WTC11 (cell line): ENCODE measurements around the gene NOSTRIN. TPM values are rescaled to one million over a fixed set of nuclear protein-coding genes. Genes with fewer than 3 reads are reported as not detected.

Experiments
- ATAC-seq: fragments of 200-7000 bp; cut with Tn5 transposase; 2 replicates; pipeline ENCODE4 v1.10.0; 2021; ENCODE audit warnings: mild to moderate bottlenecking, moderate library complexity
- CTCF ChIA-PET: fragments of 300-600 bp; sonication (Branson Sonifier 250); formaldehyde crosslinking; loops from one replicate; lab custom pipeline; 2021; ENCODE audit warnings: antibody characterized with exemption; lab: Charles Lee
- POLR2A ChIA-PET: fragments of 350-600 bp; sonication (Branson Sonifier 250); formaldehyde crosslinking; loops from one replicate; lab custom pipeline; 2021; ENCODE audit warnings: antibody characterized with exemption; lab: Charles Lee
- DNase-seq: peaks from one replicate; pipeline ENCODE4 v3.0.0; 2021; ENCODE audit warnings: low spot score
- H3K27ac Mint-ChIP-seq: 2 replicates; pipeline ENCODE4 v1.8.0; 2021; ENCODE audit warnings: mixed read lengths
- H3K27me3 Mint-ChIP-seq: 2 replicates; pipeline ENCODE4 v1.8.0; 2021; ENCODE audit warnings: low read depth, mild to moderate bottlenecking, moderate library complexity, mixed read lengths
- H3K36me3 Mint-ChIP-seq: 2 replicates; pipeline ENCODE4 v1.8.0; 2021; ENCODE audit warnings: mixed read lengths
- H3K4me1 Mint-ChIP-seq: 2 replicates; pipeline ENCODE4 v1.8.0; 2022; ENCODE audit warnings: mixed read lengths
- H3K4me3 Mint-ChIP-seq: 2 replicates; pipeline ENCODE4 v1.8.0; 2021; ENCODE audit warnings: mild to moderate bottlenecking, moderate library complexity, mixed read lengths
- H3K9me3 Mint-ChIP-seq: 2 replicates; pipeline ENCODE4 v1.8.0; 2021; ENCODE audit warnings: mixed read lengths
- AR ChIP-seq: fragments of 250-450 bp; sonication (Bioruptor Pico); IDR thresholded peaks from 2 replicates; pipeline ENCODE4 v1.9.0; 2021; ENCODE audit warnings: mild to moderate bottlenecking
- ATF1 ChIP-seq: sonication (generic); formaldehyde crosslinking; IDR thresholded peaks from 2 replicates; pipeline ENCODE4 v1.8.1; 2023; ENCODE audit warnings: mild to moderate bottlenecking, moderate library complexity, missing genetic modification reagents
- FOXJ3 ChIP-seq: sonication (generic); formaldehyde crosslinking; IDR thresholded peaks from 2 replicates; pipeline ENCODE4 v1.9.0; 2021; ENCODE audit warnings: missing genetic modification reagents, mild to moderate bottlenecking, borderline replicate concordance
- FOXK1 ChIP-seq: sonication (generic); formaldehyde crosslinking; IDR thresholded peaks from 2 replicates; pipeline ENCODE4 v1.8.0; 2022; ENCODE audit warnings: mild to moderate bottlenecking, moderate library complexity, missing genetic modification reagents
- HMGA2 ChIP-seq: fragments of 250-450 bp; sonication (Bioruptor Pico); IDR thresholded peaks from 2 replicates; pipeline ENCODE4 v1.4.0; 2021; ENCODE audit warnings: mild to moderate bottlenecking, moderate library complexity
- OVOL2 ChIP-seq: fragments of 250-450 bp; sonication (Bioruptor Pico); IDR thresholded peaks from 2 replicates; pipeline ENCODE4 v1.9.0; 2021; ENCODE audit warnings: mild to moderate bottlenecking, borderline replicate concordance
- STAT6 ChIP-seq: sonication (generic); formaldehyde crosslinking; conservative IDR thresholded peaks from 2 replicates; pipeline ENCODE4 v1.8.1; 2023; ENCODE audit warnings: mild to moderate bottlenecking, low read depth, missing genetic modification reagents, moderate library complexity
- TCF7 ChIP-seq: sonication (generic); formaldehyde crosslinking; IDR thresholded peaks from 2 replicates; pipeline ENCODE4 v1.8.0; 2022; ENCODE audit warnings: mild to moderate bottlenecking, low read depth, missing genetic modification reagents, moderate library complexity
- ZNF138 ChIP-seq: sonication (generic); formaldehyde crosslinking; conservative IDR thresholded peaks from 2 replicates; pipeline ENCODE4 v1.8.1; 2022; ENCODE audit warnings: mild to moderate bottlenecking, moderate library complexity, missing genetic modification reagents
- ZNF532 ChIP-seq: fragments of 250-450 bp; sonication (Bioruptor Pico); IDR thresholded peaks from 2 replicates; pipeline ENCODE4 v1.9.0; 2021; ENCODE audit warnings: mild to moderate bottlenecking, borderline replicate concordance
- ZSCAN18 ChIP-seq: fragments of 250-450 bp; sonication (Bioruptor Pico); IDR thresholded peaks from 2 replicates; pipeline ENCODE4 v2.1.2; 2022; ENCODE audit warnings: mild to moderate bottlenecking, moderate library complexity
- total RNA-seq: library from RNA; stranded (reverse); gene quantifications from 3 replicates; pipeline ENCODE4 v1.2.3, GENCODE V29; 2021
- TF ChIP-seq, protein P1 (sequence below): sonication (generic); formaldehyde crosslinking; IDR thresholded peaks from 2 replicates; pipeline ENCODE4 v1.8.1; 2022; ENCODE audit warnings: low read depth, missing genetic modification reagents, borderline replicate concordance
- TF ChIP-seq, protein P2 (sequence below): fragments of 250-450 bp; sonication (Bioruptor Pico); conservative IDR thresholded peaks from 2 replicates; pipeline ENCODE4 v1.9.0; 2021; ENCODE audit warnings: mild to moderate bottlenecking
- TF ChIP-seq, protein P3 (sequence below): sonication (generic); formaldehyde crosslinking; IDR thresholded peaks from 2 replicates; pipeline ENCODE4 v1.8.0; 2022; ENCODE audit warnings: mild to moderate bottlenecking, missing genetic modification reagents

NOSTRIN gene
- total RNA-seq, 1 experiment from 2014 or later, result 0.22 TPM

DNA sequence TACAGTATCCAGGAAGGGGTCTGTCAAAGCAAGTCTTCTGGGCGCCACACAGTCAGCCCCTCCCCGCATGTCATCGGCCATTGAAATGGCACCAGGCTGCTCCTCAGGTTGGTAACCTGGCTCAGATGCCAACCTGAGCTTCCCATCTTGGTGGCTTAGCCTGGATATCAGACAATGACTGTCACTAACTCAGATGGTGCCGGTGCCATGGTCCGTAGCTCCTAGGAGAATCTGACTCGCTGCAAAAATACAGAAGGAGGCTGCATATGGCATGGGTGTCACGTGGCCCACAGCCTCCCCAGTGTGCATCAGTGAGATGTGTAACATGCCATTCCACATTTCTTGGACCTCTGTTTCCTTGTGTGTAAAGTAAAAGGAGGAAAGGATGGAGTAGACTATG, 3.2 kb downstream of the NOSTRIN start (continued):
- TF ChIP-seq, protein P1, sequence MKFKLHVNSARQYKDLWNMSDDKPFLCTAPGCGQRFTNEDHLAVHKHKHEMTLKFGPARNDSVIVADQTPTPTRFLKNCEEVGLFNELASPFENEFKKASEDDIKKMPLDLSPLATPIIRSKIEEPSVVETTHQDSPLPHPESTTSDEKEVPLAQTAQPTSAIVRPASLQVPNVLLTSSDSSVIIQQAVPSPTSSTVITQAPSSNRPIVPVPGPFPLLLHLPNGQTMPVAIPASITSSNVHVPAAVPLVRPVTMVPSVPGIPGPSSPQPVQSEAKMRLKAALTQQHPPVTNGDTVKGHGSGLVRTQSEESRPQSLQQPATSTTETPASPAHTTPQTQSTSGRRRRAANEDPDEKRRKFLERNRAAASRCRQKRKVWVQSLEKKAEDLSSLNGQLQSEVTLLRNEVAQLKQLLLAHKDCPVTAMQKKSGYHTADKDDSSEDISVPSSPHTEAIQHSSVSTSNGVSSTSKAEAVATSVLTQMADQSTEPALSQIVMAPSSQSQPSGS (CRISPR knock-in tag), result no peak

GRCh38 chr2:168809537-168809936, 7.1 kb downstream of the NOSTRIN start:
- Mint-ChIP-seq H3K4me3 (no peak overlapping the region), H3K36me3 (no peaks in the 10 kb centered on the region), H3K4me1 (peaks cover 27% of the 10 kb centered on the region), H3K27me3 (no peaks in the 10 kb centered on the region), H3K9me3 (no peaks in the 10 kb centered on the region), H3K27ac (no peak overlapping the region)
- ChIA-PET POLR2A (no interaction called here), CTCF (no interaction called here)
- ATAC-seq (no peak), DNase-seq (no peak)
- TF ChIP-seq HMGA2 (CRISPR knock-in tag) (peak; percentile 93), OVOL2 (CRISPR knock-in tag) (no peak)

- Mint-ChIP-seq H3K9me3 (no peaks in the 10 kb centered on the region), H3K4me3 (no peak overlapping the region), H3K27me3 (no peaks in the 10 kb centered on the region), H3K4me1 (peaks cover 27% of the 10 kb centered on the region), H3K27ac (no peak overlapping the region), H3K36me3 (no peaks in the 10 kb centered on the region)
- DNase-seq, result no peak
- TF ChIP-seq TCF7 (CRISPR knock-in tag) (no peak), STAT6 (CRISPR knock-in tag) (no peak), ZNF138 (CRISPR knock-in tag) (no peak)
- TF ChIP-seq, protein P2, sequence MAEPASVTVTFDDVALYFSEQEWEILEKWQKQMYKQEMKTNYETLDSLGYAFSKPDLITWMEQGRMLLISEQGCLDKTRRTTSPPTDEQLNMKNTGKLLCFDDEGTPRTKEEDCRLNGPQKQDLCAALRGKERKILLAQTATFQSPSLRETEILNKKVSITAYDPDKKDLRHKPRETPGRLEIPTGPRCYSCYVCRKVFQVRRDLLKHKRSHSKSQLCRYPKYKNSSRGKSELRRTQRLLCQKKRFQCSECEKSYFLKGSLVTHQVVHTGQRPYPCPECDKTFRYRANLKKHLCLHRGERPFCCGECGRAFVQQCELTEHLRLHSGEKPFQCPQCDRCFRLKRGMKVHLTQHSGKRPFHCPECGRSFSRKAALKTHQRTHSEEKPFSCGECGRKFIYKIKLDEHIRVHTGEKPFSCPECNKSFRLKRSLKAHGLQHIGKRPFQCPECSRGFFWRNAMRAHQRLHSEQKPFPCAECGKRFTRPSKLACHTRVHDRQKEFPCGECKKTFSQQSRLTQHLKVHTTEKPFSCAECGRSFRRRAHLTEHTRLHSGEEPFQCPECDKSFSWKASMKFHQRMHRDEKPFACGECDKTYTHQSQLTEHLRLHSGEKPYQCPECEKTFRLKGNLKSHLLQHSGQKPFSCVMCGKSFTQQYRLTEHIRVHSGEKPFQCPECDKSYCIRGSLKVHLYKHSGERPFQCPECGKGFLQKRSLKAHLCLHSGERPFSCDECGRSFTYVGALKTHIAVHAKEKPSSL (CRISPR knock-in tag), result no peak
- ChIA-PET POLR2A (no interaction called here), CTCF (no interaction called here)
- ATAC-seq, result peak; percentile 70
Observed at GRCh38 chr2:168810235-168810634, 7.8 kb downstream of the NOSTRIN start.

DNA sequence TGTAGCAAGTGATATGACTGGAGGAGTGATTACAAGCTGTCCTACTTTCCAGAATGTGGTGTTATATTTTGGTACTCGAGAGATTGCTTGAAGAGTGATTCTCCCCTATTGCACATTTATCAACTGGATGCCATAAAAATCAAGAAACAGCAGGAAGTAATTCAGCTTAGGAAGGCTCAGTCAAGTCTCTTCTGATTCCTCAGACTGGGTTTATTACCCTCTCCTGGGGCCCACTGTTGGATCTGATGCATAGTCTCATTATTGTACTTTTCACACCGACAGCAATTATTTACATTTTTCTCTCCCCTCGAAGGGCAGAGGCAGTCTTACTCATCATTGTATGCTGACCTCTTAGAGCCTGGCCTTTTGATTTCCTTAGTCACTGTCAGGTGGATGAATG, 9.3 kb downstream of the NOSTRIN start:
- no peak for ATAC-seq
- TF ChIP-seq AR (CRISPR knock-in tag) (no peak), FOXK1 (CRISPR knock-in tag) (no peak), ZSCAN18 (CRISPR knock-in tag) (no peak), FOXJ3 (CRISPR knock-in tag) (no peak), ZNF532 (CRISPR knock-in tag) (no peak), ATF1 (no peak)
- TF ChIP-seq, protein P3, sequence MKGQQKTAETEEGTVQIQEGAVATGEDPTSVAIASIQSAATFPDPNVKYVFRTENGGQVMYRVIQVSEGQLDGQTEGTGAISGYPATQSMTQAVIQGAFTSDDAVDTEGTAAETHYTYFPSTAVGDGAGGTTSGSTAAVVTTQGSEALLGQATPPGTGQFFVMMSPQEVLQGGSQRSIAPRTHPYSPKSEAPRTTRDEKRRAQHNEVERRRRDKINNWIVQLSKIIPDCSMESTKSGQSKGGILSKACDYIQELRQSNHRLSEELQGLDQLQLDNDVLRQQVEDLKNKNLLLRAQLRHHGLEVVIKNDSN (CRISPR knock-in tag), result no peak

More for the DNA sequence above, 9.3 kb downstream of the NOSTRIN start:
- Mint-ChIP-seq H3K4me1 (peaks cover 27% of the 10 kb centered on the region), H3K36me3 (no peaks in the 10 kb centered on the region), H3K4me3 (no peak overlapping the region), H3K27ac (no peak overlapping the region), H3K27me3 (no peaks in the 10 kb centered on the region), H3K9me3 (no peaks in the 10 kb centered on the region)
- POLR2A ChIA-PET, result no interaction called here
- CTCF ChIA-PET, result no interaction called here
- no peak for DNase-seq
